Muscle of back (tissue), 11 donors: Measurements from ENCODE around the gene RPL36A. TPM values are rescaled to one million over a fixed set of nuclear protein-coding genes. Genes with fewer than 3 reads are reported as not detected.

Source experiments
- DNase-seq, 3 donors: peaks; one replicate each; pipeline versions ENCODE4 v3.0.0 to v3.0.0-alpha.2; 2013
- polyA plus RNA-seq, 10 donors: library from polyadenylated mRNA; unstranded; fragments of 120-200 nt; gene quantifications; one replicate each; pipeline ENCODE4 v1.2.1, GENCODE V29; 2013; ENCODE audit not compliant: insufficient read length in 10 of 10

Gene RPL36A
- polyA plus RNA-seq, 10 donors = 1,054 to 1,994 (median 1,337) TPM

DNA sequence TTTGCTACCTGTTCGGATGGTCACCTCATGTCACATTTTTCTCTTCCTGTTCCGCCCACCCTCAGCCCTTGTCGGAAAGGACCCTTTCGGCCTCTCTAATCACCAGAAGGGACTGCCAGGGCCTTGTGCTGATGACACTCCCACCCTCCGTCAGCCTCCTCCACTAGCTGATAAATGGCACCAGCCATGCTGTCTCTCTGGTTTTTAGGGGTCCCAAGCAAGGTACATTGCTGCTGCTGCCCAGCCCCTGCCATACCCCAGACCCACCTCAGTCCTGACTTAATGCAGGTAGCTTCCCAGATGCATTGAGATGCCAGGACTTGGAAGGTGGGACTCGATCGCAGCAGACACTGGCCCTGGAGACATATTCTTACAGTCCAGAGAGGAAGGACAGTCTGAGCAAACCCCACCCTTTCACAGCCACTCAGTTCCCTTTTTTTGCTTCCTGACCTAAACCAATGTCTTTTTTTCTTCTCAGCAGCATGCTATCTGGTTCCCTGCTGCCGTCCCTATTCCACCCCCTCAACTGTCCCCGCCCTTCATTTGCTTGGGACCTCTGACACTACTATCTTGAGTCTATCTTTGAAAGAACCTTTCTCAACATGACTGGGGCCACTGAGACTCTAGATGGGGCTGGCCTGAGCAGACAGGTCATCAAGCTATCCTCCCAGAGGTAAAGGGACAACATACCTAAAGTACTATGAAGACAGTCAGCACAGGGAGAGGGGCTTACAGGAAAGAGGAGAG lies 4.8 kb upstream of the RPL36A start, which contains the start of gene BTK:
Gene BTK (minus strand): TSS at position 397 of the 747 bp plus-strand sequence. CDS start 10,907 bp downstream, outside the sequence.
- no peak for DNase-seq

DNA sequence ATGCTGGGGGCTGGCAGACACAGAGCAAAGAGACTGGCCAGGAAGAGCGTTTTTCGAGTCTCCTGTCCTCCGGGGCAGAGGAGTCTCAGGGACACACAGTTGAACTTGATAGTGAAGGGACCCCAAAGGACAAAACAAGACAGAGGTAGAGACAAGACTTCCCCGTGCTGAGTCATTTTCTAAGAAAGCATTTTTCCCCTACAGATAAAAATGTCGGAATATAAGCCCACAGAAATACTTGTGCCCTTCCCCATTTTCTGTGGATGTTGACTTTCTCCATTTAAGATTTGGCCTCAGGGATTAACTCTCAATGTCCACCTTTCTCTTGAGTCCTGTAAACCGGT lies 4.3 kb upstream of the RPL36A start:
- no peak for DNase-seq

DNA sequence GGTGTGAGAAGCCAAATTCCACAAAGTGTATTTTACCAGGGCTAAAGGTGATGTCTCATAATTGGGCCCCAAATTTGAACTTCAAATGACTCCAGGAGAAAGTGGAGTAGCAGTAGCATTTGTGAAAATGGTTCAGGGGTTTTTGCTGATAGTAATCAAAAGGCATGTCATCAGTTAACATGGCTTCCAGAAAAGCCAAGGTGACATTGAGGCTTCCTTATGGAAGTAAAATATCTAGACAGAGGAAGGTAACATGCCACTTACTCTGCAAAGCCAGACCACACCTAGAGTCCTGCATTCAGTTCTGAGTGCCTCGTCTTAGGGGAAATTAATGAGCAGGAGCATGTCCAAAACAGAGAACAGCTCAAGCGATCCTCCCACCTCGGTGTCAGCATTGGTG lies 2.2 kb upstream of the RPL36A start:
- DNase-seq = no peak

DNA sequence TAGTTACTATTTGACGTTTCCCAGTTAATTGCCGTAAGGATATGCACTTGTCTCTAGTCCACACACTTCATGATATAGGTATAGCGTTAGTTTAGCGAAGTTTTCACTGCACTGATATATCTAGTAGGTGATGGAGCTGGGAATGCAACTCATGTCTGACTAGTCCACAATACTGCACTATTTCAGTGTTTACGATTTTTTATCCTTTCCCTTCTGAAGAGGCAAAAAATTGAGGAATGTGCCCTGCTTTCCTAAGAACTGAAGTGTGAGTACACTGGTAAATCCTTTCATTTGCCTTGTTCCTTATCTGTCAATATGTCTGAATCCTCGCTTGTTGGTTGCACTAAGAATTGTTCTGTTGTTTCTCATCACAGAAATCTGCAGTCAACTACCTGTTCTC lies 1.0 kb downstream of the RPL36A start:
- DNase-seq = no peak

DNA sequence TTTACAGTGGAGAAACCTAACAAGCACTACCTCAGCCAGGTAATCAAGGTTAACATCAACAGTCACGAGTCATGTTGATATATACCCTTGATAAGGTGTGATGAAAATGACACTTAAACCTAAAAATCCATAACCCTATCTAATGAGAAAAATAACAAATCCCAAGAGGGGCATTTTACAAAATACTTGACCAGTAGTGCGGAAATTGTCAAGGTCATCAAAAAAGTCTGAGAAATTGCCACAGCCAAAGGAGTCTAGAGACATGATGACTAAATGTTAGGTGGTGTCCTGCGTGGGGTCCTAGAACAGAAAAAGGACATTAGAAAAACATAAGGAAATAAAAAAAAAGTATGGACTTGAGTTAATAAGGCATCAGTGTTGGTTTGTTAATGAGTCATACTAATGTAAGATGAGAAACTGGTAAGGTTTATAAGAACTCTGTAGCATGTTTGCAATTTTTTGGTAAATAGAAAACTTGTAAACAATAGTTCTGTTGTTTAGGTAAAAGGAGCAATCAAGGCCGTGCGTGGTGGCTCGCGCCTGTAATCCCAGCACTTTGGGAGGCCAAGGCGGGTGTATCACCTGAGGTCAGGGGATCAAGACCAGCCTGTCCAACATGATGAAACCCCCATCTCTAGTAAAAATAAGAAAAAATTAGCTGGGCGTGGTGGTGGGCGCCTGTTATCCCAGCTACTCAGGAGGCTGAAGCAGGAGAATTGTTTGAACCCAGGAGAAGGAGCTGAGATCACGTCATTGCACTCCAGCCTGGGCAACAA lies 2.9 kb downstream of the RPL36A start:
- DNase-seq = no peak

DNA sequence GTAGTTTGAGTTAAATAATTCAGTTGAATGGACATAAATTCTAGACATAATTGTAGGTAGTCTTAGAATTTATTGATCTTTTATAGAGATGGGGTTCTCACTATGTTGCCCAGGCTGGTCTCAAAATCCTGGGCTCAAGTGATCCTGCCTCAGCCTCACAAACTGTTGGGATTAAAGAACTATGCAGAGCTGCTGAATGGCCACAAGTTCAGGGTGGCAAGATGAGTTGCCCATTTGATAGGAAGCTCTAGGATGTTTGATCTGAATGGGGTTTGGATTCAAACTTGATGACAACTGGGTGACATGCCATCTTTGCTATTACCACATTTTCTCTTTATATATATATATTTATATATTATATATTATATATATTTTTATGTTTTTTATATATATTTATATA lies 3.6 kb downstream of the RPL36A start:
- no peak for DNase-seq

DNA sequence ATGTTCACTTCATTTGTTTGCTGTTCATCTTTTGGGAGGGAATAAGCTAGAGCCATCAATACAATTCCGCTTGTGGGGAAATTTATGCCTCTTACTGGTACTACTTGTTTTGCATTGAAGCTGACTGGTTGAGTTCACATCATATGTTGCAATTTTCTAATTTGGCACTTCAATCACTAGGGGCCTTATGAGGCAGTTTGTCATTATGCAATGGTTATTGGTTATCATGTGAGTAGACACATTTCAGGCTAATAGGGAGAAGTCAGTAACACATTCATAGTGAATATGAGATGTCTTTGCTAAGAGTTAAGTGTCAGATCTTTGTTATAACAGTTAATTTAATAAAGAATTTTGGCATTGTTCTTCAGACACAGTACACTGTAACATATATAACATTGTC lies 5.0 kb downstream of the RPL36A start:
- DNase-seq = no peak

DNA sequence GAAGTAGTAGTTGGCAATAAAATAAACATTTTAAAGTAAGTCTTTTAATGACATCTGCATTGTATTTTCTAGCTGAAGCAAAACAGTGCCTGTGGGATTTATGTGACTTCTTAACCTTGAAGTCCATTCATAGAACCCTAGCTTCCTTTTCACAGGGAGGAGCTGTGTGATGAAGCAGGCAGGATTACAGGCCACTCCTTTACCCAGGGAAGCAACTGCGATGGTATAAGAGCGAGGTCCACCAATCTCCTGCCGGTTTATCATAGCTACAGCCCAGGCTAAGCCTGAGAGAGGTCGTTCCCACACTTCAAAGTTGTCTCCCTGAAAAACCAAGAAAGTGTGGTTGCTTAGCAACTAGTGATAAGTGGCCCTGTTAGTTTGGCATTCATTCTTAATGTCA lies 7.0 kb downstream of the RPL36A start:
- DNase-seq = no peak

DNA sequence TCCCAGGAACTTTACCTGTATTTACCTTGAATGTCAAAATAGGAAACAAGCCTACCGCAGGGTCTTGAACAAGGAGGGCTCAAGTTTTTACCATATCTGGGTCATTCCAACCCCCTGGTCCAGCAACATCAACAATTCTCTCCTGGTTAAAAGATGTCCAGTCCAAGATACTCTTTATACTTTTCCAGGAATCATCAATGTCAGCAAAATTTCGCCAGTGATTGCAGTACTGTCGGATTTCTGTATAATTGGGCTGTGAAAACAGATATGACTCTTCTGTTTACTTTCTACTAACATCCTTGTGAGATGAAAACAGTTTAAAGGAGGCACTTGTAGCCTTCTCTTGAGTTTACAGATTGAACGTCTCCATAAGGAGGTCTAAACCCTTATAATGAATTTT lies 7.9 kb downstream of the RPL36A start:
- no peak for DNase-seq

DNA sequence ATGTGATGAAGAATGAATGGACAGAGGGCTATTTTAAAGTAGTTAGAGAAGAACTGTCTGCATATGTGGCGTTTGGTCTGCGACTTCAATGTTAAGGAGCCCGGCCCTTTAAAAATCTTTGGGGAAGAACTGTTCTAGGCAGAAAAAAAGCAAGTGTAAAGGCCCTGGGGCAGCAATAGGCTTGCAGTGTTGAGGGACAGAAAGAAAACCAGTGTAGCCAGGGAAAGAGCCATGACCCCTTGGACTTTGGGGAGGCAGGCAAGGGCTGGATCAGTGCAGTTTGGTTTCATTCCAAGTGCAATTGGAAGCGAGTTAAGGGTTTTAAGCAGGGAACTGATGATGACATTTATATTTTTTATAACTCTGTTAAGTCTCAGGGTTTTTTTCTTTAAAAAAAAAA lies 9.0 kb downstream of the RPL36A start:
- no peak for DNase-seq

DNA sequence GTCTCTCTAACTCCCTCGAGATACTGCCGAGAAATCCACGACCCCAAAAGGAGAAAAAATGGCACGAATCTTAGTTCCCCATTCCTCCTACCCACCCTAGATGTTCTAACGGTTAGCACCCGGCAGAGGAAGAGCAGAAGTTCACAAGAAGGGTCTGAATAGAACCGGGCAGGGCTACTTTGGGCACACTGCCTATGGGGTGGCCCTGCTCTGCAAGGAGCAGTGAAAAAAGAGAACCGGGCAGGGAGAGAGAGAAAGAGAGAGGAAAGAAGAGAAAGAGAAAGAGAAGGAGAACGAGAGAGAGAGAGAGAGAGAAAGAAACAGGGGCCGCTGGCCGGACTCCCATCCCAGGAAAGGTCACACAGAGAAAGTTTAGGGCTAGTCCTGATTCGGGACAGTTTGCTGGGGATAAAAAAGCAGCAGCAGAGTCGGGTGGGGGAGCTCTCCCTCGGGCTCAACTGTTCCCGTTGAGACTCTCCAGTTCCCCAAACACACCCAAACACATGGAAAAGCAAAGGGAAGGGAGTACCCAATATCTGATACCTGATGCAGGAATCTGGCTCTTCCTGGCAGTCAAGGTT lies 16.4 kb downstream of the RPL36A start:
- peak in 1 of 3 donors; percentile 63 for DNase-seq

DNA sequence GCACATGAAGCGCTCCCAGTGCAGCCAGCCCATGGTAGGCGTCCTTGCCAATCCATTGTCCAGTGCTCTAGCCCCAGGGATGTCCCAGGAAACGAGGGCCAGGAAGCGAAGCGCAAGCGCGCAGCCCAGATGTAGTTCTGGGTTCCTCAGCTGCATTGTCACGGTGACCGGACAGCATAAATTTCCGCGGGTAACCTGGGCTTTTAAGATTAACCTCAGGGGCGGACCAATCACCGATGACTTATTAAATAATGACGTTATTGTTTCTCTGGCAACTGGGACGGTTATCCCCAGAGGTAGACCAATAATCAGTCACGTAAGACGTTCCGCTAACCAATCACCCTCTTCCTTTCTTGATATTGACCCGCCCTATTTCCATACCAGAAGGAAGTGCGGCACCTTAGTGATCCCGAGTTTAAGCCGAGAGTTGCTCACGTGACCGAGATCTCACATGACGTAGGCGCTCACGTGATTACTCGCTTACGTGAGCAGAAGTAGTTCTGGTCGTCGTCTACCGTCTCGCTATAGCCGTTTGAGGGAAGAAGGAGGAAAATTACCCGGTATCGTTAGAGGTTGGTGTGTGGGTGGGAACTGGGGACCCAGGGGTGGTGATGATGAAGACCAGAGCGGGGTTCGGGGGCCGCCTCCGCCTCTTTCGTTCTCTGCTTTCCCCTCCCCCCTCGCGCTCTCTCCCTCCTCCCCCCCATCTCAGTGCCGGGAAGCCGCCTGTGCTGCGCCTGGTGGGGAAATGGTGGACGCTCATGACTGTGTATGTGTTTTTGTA lies 17.1 kb downstream of the RPL36A start, which contains the start of the genes GLA and HNRNPH2:
Gene GLA (minus strand): TSS at position 178 of the 784 bp plus-strand sequence. CDS start 22 bp downstream, at position 156.
Gene HNRNPH2 (plus strand): TSS at position 475 of the 784 bp plus-strand sequence. CDS start 3,767 bp downstream, outside the sequence.
- peak; percentile 96 to 97 (median 97) for DNase-seq

DNA sequence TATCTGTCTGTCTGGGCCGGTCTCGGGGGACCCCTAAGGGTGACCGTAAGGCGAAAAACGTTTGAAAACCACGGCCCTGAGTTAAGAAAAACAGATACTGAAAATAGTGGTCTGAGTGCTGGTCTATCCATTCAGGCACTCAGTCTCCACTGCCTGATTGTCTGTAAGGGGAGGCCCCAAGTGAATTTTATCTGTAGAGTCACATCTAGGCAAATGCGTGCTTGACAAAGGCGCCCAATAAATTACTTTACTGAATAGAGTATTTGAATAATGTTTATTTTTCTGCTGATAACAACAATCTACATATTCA lies 17.7 kb downstream of the RPL36A start:
- DNase-seq = no peak

DNA sequence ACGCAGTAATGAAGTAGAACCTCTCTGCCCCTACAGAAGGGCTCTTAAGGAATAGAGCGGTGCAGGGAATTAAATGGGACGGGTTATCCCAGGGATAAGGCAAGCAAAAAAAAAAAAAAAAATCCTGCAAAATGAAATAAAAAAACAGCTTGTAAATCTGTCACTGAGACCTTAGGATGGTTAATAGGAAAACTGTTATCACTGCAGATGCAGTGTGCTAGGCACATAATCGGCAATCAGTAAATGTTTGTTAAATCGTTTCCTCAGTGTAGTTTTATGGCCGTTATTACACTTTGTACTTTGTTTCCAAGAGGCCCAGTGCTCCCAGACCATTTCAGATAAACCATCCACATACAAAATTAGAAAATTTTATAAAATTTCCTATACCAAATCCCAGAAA lies 18.2 kb downstream of the RPL36A start:
- no peak for DNase-seq

DNA sequence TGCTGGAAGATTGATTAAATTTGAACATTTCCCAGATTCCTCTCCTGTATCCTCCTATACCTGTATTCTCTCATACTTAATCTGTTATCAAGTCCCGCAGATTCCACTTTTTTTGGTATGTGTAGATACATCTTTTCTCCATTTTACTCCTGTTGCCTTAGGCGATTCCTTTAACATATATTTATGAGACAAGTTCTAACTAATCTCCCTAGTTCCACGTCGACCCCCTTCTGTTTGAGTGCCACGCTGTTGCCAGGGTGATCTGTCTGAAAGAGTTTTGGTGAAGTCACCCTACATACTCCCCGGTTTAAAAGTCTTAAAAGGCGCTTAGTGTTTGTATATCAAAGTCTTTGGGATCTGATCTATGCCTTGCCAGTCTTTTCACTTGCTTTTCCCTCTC lies 19.6 kb downstream of the RPL36A start:
- no peak for DNase-seq

DNA sequence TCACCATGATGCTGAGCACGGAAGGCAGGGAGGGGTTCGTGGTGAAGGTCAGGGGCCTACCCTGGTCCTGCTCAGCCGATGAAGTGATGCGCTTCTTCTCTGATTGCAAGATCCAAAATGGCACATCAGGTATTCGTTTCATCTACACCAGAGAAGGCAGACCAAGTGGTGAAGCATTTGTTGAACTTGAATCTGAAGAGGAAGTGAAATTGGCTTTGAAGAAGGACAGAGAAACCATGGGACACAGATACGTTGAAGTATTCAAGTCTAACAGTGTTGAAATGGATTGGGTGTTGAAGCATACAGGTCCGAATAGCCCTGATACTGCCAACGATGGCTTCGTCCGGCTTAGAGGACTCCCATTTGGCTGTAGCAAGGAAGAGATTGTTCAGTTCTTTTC lies 21.2 kb downstream of the RPL36A start:
- no peak for DNase-seq

DNA sequence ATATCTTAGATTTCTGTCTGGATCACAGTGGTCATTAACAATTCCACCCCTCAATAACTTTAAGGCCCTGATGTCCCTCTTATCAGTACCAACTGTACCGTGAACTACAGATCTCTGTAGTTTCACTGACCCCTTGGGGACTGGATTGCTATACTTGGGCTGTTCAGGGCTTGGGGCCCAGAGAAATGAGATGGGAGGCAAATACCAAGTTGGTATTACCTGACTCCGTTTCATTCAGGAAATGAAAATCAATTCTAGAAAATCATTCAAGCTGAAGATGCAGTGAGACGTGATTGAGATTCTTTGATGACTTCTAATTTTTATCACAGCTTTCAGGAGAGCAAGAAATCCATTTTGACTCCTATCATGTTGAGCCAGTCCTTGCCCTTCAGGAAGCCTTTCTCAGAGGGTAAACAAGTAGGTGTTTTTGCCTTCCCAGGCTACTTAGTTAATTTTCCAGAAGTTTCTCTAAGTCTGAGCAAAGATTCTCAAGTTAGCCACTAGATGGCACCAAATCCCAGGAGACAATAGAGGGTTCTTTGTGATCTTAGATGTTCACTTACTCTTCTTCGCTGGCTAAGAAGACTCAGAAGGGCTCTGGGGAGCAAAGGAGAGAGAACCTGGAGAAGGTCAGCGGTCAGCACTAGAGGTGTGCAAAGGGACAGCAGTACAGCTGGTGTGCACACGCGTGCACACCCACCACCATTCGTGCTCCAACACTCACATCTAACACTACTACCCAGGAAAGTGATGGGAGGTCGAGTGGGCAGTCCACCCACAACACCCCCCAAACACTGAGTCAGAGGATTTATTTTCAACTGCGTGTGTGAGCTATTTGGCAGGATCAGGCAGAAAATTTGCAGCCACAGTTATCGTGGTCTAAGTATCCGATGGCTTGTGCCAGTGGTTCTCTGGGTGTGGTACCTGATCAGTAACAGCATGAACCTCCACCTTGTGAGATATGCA lies 24.7 kb downstream of the RPL36A start:
- DNase-seq = peak; percentile 61 to 76 (median 66)

DNA sequence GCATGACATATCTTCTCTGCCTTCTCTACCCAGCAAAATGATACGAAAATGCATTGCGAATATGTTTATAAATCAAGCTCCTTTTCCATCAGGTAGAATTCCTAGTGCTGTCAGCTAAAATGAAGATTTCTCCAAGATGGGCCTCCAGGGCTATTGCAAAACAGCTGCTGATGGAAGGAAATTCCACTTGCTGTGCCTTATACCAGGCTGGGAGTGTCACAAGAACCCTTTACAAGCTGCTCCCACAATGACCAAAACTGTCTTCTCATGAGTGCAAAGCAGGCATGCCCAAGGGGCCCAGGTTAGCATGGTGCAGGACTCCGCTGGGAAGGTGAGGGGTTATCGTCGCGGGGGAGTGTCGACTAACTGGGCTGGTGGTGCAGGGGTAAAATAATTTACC lies 25.9 kb downstream of the RPL36A start:
- no peak for DNase-seq

DNA sequence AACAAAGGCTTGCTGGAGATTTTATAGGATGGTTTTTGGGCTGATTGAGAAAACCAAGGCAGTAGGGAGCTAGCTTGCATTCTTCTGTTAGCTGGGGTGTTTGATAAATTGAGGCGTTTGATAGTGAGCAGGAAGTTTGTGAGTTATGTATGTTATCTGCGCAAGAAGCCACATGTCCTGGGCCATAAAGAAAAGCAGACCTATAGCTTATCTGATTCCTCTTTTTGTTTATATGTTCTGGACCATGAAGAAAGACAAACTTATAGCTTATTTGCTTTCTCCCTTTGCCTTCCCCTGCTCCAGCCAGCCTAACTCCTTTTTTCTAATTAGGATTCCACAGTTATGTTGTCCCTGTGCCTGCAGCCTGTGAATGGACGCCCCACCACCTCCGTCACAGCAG lies 26.4 kb downstream of the RPL36A start:
- DNase-seq = no peak

DNA sequence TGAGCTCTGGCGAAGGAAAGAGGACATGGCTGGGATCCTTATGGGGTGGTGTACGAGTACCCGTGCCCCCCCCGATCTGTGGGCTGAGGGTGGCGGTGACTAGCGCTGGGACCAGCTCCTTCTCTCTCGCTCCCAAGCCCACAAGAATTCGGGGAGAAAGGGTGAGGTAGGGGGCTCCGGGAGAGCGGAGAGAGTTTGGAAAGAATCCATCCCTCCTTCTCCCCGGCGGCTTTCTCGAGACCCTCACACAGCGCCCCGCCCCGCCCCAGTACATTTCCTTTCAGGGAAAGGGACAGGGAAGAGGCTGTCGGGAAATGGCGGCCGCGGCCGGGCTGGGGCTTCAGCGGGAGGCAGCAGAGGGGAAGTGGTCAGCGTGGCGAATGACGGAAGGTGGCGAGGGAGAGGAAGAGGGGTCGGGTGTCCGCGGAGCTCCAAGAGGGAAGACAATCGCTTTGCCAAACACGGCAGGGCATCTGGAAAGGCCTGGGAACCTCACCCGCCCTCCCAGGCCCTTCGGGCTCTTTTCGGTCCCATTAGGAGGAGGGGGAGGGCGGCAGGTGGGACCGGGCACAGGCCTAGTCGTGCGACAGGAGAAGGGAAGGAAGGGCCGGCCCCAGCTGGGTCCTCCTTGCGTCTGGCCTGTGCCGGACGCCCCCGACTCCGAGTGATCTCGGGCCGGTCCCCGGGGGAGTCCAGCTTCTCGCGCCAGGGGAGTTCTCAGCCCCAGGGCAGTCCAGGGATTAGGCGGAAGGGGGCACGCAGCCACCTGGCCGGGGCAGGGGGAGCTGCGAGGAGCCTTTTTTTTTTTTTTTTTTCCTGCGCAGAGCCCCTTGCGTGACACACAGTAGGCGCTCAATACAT lies 27.4 kb downstream of the RPL36A start:
- peak; percentile 32 to 88 (median 59) for DNase-seq
